Spleen (tissue), 7 donors: ENCODE results near the gene LPP.

Experiments
- POLR2AphosphoS5 ChIP-seq, 3 donors: sonication (generic); formaldehyde crosslinking; IDR thresholded peaks; one replicate each; pipeline ENCODE4 v1.5.1; 2017; ENCODE audit warnings: antibody characterized with exemption in 3 of 3
- TF ChIP-seq, protein P1 (sequence below), 11 experiments: fragments of 200-600 bp in 7 of 11; fragments of 450-650 bp in 4 of 11; sonication (generic) in 4 of 11; IDR thresholded peaks in 8 of 11; conservative IDR thresholded peaks in 3 of 11; 1 replicate in 7 of 11; 2 replicates in 4 of 11; pipeline versions ENCODE4 v1.4.0 to v1.8.0; 2016 to 2021; ENCODE audit warnings: antibody characterized with exemption in 11 of 11, inconsistent platforms in 4 of 11, mild to moderate bottlenecking in 1 of 11
- donor health status: DM: no; HTN: no; CAD: no; lungs with moderate emphysema.
- donor health status: DM: no; HTN: no; CAD: no.
- donor health status: DM: no; HTN: no; CAD: no.

DNA sequence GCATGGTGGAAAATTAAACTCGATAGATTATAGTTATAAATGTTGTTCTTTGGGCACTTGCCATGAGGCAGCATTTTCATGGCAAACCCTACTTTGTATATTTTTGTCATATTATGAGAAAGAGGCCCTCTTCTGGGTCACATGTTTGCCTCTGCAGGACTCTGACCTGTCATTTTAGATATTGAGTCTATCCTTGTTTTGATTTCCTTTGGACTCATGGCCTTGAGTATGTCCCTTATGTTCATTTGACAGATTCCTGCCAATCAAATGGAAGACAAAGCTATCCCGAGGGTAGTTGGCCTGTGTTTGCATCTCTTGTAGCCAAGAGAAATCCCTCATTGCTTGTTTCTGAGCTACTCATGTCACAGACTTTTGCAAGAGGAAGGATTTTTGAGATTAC is 226.3 kb downstream of the LPP start:
- TF ChIP-seq, protein P1, sequence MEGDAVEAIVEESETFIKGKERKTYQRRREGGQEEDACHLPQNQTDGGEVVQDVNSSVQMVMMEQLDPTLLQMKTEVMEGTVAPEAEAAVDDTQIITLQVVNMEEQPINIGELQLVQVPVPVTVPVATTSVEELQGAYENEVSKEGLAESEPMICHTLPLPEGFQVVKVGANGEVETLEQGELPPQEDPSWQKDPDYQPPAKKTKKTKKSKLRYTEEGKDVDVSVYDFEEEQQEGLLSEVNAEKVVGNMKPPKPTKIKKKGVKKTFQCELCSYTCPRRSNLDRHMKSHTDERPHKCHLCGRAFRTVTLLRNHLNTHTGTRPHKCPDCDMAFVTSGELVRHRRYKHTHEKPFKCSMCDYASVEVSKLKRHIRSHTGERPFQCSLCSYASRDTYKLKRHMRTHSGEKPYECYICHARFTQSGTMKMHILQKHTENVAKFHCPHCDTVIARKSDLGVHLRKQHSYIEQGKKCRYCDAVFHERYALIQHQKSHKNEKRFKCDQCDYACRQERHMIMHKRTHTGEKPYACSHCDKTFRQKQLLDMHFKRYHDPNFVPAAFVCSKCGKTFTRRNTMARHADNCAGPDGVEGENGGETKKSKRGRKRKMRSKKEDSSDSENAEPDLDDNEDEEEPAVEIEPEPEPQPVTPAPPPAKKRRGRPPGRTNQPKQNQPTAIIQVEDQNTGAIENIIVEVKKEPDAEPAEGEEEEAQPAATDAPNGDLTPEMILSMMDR (IDR thresholded peaks at IDR 0.05 in 8 of 11, conservative IDR thresholded peaks at IDR 0.05 in 3 of 11) = no peak
- TF ChIP-seq POLR2AphosphoS5 (IDR thresholded peaks at IDR 0.05) = no peak
